ENCODE results near the gene ADAMTSL5. TPM values are rescaled to one million over a fixed set of nuclear protein-coding genes. Genes with fewer than 3 reads are reported as not detected.
"Not testable (repeated sequence)": the region's sequence is repeated elsewhere in the genome, so short reads cannot be mapped to it uniquely, and the experiment has no call there.

ADAMTSL5 gene
- total RNA-seq, 1 experiment from 2014 or later, result 2.6 TPM

- peak in 1 of 2 experiments; percentile 31 for DNase-seq (ENCODE audit: low read depth in 1 of 2, low spot score in 2 of 2)
- Histone ChIP-seq H3K4me3 (no peak overlapping the region), H3K27me3 (replicated peaks) (peaks cover 42% of the 10 kb centered on the region), H3K27ac (no peak overlapping the region), H3K9me3 (replicated peaks) (peaks cover under 1% of the 10 kb centered on the region; the same call in 1 of the 2 replicates), H3K36me3 (no peaks in the 10 kb centered on the region), H3K4me1 (replicated peaks) (peaks cover 7% of the 10 kb centered on the region; the same call in 1 of the 2 replicates)
Observed at GRCh38 chr19:1503089-1503924, 9.5 kb downstream of the ADAMTSL5 start.

GRCh38 chr19:1502433-1503088 is 10.3 kb downstream of the ADAMTSL5 start:
- DNase-seq (ENCODE audit: low read depth in 1 of 2, low spot score in 2 of 2), result no peak
- H3K4me1 ChIP-seq (replicated peaks), result peaks cover 7% of the 10 kb centered on the region; the same call in 1 of the 2 replicates
- H3K27ac ChIP-seq, result no peak overlapping the region
- H3K36me3 ChIP-seq, result no peaks in the 10 kb centered on the region
- H3K4me3 ChIP-seq, result no peak overlapping the region
- no peaks in the 10 kb centered on the region for H3K9me3 ChIP-seq (replicated peaks)
- peaks cover 49% of the 10 kb centered on the region for H3K27me3 ChIP-seq (replicated peaks)

- no peak for DNase-seq (ENCODE audit: low read depth in 1 of 2, low spot score in 2 of 2)
- Histone ChIP-seq H3K36me3 (no peaks in the 10 kb centered on the region), H3K27ac (no peak overlapping the region), H3K27me3 (replicated peaks) (peaks cover 63% of the 10 kb centered on the region), H3K4me1 (replicated peaks) (0 out of 2 replicates have a peak, but pooled peaks cover 7% of the 10 kb centered on the region), H3K4me3 (no peak overlapping the region), H3K9me3 (replicated peaks) (no peaks in the 10 kb centered on the region)
Observed at GRCh38 chr19:1501200-1501595, 11.6 kb downstream of the ADAMTSL5 start.

- not testable (repeated sequence) for H3K36me3 ChIP-seq; DNase-seq (ENCODE audit: low read depth in 1 of 2, low spot score in 2 of 2); H3K27ac ChIP-seq; H3K9me3 ChIP-seq (replicated peaks); H3K4me1 ChIP-seq (replicated peaks); H3K4me3 ChIP-seq
- peaks cover 68% of the 10 kb centered on the region for H3K27me3 ChIP-seq (replicated peaks)
Observed at GRCh38 chr19:1499231-1499630, 13.6 kb downstream of the ADAMTSL5 start.

- H3K27ac ChIP-seq, result no peak overlapping the region
- DNase-seq (ENCODE audit: low read depth in 1 of 2, low spot score in 2 of 2), result no peak
- H3K4me1 ChIP-seq (replicated peaks), result no peaks in the 10 kb centered on the region
- H3K36me3 ChIP-seq, result no peaks in the 10 kb centered on the region
- no peak overlapping the region for H3K4me3 ChIP-seq
- H3K9me3 ChIP-seq (replicated peaks), result no peaks in the 10 kb centered on the region
- peaks cover 66% of the 10 kb centered on the region for H3K27me3 ChIP-seq (replicated peaks)
Observed at GRCh38 chr19:1497578-1498235, 15.1 kb downstream of the ADAMTSL5 start.

GRCh38 chr19:1496714-1497577 is 15.9 kb downstream of the ADAMTSL5 start:
- DNase-seq (ENCODE audit: low read depth in 1 of 2, low spot score in 2 of 2), result no peak
- Histone ChIP-seq H3K4me1 (replicated peaks) (no peaks in the 10 kb centered on the region), H3K4me3 (no peak overlapping the region), H3K27me3 (replicated peaks) (peaks cover 66% of the 10 kb centered on the region), H3K36me3 (no peaks in the 10 kb centered on the region), H3K27ac (no peak overlapping the region), H3K9me3 (replicated peaks) (no peaks in the 10 kb centered on the region)

GRCh38 chr19:1495799-1496713 is 16.8 kb downstream of the ADAMTSL5 start:
- peaks cover 66% of the 10 kb centered on the region for H3K27me3 ChIP-seq (replicated peaks)
- H3K27ac ChIP-seq, result no peak overlapping the region
- DNase-seq (ENCODE audit: low read depth in 1 of 2, low spot score in 2 of 2), result no peak
- peaks cover 7% of the 10 kb centered on the region for H3K4me1 ChIP-seq (replicated peaks)
- H3K36me3 ChIP-seq, result no peaks in the 10 kb centered on the region; the same call in 1 of the 2 replicates
- peaks cover 6% of the 10 kb centered on the region; the same call in 1 of the 2 replicates for H3K9me3 ChIP-seq (replicated peaks)
- H3K4me3 ChIP-seq, result no peak overlapping the region

- Histone ChIP-seq H3K27me3 (replicated peaks) (peaks cover 65% of the 10 kb centered on the region), H3K36me3 (no peaks in the 10 kb centered on the region; the same call in 1 of the 2 replicates), H3K27ac (no peak overlapping the region), H3K9me3 (replicated peaks) (peaks cover 6% of the 10 kb centered on the region; the same call in 1 of the 2 replicates), H3K4me3 (no peak overlapping the region), H3K4me1 (replicated peaks) (peaks cover 9% of the 10 kb centered on the region)
- no peak for DNase-seq (ENCODE audit: low read depth in 1 of 2, low spot score in 2 of 2)
Observed at GRCh38 chr19:1495051-1495798, 17.6 kb downstream of the ADAMTSL5 start.

GRCh38 chr19:1494115-1494815 is 18.6 kb downstream of the ADAMTSL5 start:
- Histone ChIP-seq H3K36me3 (no peaks in the 10 kb centered on the region; the same call in 1 of the 2 replicates), H3K4me3 (no peak overlapping the region), H3K27ac (no peak overlapping the region), H3K4me1 (replicated peaks) (peaks cover 16% of the 10 kb centered on the region), H3K9me3 (replicated peaks) (peaks cover 6% of the 10 kb centered on the region; the same call in 1 of the 2 replicates), H3K27me3 (replicated peaks) (peaks cover 65% of the 10 kb centered on the region)
- DNase-seq (ENCODE audit: low read depth in 1 of 2, low spot score in 2 of 2), result no peak

- Histone ChIP-seq H3K9me3 (replicated peaks) (peaks cover 6% of the 10 kb centered on the region; the same call in 1 of the 2 replicates), H3K4me3 (no peak overlapping the region), H3K27me3 (replicated peaks) (peaks cover 58% of the 10 kb centered on the region), H3K36me3 (no peaks in the 10 kb centered on the region; the same call in 1 of the 2 replicates), H3K27ac (no peak overlapping the region), H3K4me1 (replicated peaks) (peaks cover 16% of the 10 kb centered on the region)
- DNase-seq (ENCODE audit: low read depth in 1 of 2, low spot score in 2 of 2), result no peak
Observed at GRCh38 chr19:1492474-1493006, 20.3 kb downstream of the ADAMTSL5 start.

- Histone ChIP-seq H3K27ac (no peak overlapping the region), H3K4me1 (replicated peaks) (peaks cover 16% of the 10 kb centered on the region), H3K9me3 (replicated peaks) (peaks cover 6% of the 10 kb centered on the region; the same call in 1 of the 2 replicates), H3K36me3 (no peaks in the 10 kb centered on the region; the same call in 1 of the 2 replicates), H3K4me3 (no peak overlapping the region), H3K27me3 (replicated peaks) (peaks cover 51% of the 10 kb centered on the region)
- DNase-seq (ENCODE audit: low read depth in 1 of 2, low spot score in 2 of 2), result no peak
Observed at GRCh38 chr19:1491849-1492170, 21.0 kb downstream of the ADAMTSL5 start.

Data from SJSA1 (cell line).